Effector CD8-positive, alpha-beta T cell (primary cell): ENCODE measurements around the gene LRPAP1.

Experiments used
- DNase-seq: peaks from one replicate; lab custom pipeline; 2025; lab: John Stamatoyannopoulos, UW

The LRPAP1 gene

GRCh38 chr4:3501126-3501824, 30.9 kb downstream of the LRPAP1 start:
- no peak for DNase-seq

GRCh38 chr4:3500634-3501101, 31.6 kb downstream of the LRPAP1 start:
- no peak for DNase-seq

DNA sequence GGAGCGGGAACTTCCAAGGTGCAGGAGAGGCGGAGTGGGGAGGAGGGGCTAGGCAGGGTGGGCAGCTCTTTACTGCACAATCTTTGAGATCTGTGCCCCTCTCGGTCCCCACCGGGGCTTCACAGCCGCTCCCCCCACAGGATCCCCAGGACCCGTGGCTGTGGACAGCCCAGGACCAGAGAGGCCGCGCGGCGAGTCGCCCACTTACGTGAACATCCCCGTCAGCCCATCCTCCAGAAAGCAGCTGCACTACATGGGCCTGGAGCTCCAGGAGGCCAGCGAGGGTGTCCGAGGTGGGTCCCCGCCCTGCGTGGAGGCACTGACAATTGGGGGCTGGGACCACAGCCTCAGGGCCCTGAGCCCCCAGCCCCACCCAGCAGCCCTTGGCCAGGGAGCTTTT, 32.1 kb downstream of the LRPAP1 start:
- no peak for DNase-seq

DNA sequence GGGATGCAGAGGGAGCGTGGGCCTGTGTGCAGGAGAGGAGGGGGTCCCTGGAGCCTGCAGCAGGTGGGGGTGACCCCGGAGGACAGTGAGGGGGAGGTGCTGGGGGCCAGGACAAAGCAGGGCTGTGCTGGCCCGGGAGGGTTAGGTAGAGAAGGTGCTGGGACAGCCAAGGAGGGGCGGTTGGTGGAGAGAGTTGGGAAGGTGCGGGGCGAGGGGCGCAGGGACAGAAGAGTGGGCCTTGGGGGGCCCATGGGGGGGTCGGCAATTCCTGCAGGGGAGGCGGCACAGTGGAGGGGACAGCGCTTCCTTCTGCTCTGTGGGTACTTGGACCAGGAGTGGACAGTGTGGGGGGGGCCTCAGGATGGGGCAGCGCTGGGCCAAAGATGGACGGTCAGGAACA, 32.5 kb downstream of the LRPAP1 start:
- DNase-seq: no peak

GRCh38 chr4:3498901-3499510, 33.2 kb downstream of the LRPAP1 start:
- no peak for DNase-seq

- DNase-seq: no peak
Observed at GRCh38 chr4:3498407-3498806, 33.8 kb downstream of the LRPAP1 start.

DNA sequence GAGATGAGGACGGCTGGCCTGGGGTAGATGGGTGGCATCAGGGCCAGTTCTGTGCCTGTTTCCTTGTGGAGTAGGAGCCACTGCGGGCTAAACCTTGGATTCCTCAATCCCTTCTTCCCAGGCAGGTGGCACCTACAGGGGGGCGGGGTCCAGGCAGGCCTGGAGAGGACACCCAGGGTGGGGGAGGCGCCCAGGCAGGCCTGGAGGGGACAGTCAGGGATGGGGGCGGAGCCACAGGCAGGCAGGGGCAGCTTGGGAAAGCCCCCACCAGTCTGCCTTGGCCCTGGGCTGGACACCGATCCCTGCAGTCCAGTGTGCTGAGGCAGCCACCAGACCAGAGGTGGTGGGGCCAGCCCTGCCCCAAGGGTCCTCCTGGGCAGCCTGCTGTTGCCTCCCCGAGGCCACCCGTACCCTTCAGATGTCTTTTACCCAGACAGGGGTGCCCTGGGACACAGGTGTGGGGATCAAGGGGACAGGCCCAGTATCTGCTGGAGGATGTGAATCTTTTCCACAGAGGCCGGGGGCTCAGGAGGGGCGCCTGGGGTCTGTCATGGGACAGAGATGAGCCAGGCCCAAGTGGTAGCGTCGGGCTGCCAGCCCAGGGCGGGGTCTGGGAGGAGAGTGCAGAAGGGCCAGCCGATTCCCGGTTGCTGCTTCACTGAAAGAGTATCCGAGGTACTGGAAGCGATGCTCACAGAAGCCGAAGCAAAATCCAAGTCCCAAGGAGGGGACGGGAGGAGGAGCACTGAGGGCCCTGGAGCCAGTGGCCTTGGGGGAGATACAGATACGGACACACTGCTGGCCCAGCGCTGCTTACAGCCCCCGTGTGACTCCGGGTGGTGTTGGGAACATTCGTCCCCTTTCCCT, 34.5 kb downstream of the LRPAP1 start:
- no peak for DNase-seq

GRCh38 chr4:3497095-3497494, 35.1 kb downstream of the LRPAP1 start:
- DNase-seq: no peak

- no peak for DNase-seq
Observed at GRCh38 chr4:3496021-3496420, 36.2 kb downstream of the LRPAP1 start.

GRCh38 chr4:3495204-3495975, 36.8 kb downstream of the LRPAP1 start:
- DNase-seq: no peak

- DNase-seq: no peak
Observed at GRCh38 chr4:3494462-3494871, 37.8 kb downstream of the LRPAP1 start.

- no peak for DNase-seq
Observed at GRCh38 chr4:3493720-3494461, 38.3 kb downstream of the LRPAP1 start.

DNA sequence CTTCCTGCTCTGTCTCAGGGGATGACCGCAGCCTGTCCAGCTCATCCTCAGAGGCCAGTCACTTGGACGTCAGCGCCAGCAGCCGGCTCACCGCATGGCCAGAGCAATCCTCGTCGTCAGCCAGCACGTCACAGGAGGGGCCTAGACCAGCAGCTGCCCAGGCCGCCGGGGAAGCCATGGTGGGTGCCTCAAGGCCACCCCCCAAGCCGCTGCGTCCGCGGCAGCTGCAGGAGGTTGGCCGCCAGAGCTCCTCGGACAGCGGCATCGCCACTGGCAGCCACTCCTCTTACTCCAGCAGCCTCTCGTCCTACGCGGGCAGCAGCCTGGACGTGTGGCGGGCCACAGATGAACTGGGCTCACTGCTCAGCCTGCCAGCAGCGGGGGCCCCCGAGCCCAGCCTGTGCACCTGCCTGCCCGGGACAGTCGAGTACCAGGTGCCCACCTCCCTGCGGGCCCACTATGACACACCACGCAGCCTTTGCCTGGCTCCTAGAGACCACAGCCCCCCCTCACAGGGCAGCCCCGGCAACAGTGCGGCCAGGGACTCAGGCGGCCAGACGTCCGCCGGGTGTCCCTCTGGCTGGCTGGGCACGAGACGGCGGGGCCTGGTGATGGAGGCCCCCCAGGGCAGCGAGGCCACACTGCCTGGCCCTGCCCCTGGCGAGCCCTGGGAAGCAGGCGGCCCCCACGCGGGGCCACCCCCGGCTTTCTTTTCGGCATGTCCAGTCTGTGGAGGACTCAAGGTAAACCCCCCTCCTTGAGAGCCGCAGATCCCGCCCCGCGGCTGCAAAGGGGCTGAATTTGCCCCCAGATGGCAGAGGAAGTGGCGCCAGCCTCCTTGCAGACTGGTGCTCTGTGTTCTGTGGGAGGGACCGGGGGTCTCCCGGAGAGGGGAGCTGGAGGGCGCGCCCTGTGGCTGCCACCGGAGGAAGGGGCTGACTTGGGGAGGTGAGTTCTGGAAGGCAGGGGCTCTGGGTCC, 39.2 kb downstream of the LRPAP1 start:
- DNase-seq: no peak

DNA sequence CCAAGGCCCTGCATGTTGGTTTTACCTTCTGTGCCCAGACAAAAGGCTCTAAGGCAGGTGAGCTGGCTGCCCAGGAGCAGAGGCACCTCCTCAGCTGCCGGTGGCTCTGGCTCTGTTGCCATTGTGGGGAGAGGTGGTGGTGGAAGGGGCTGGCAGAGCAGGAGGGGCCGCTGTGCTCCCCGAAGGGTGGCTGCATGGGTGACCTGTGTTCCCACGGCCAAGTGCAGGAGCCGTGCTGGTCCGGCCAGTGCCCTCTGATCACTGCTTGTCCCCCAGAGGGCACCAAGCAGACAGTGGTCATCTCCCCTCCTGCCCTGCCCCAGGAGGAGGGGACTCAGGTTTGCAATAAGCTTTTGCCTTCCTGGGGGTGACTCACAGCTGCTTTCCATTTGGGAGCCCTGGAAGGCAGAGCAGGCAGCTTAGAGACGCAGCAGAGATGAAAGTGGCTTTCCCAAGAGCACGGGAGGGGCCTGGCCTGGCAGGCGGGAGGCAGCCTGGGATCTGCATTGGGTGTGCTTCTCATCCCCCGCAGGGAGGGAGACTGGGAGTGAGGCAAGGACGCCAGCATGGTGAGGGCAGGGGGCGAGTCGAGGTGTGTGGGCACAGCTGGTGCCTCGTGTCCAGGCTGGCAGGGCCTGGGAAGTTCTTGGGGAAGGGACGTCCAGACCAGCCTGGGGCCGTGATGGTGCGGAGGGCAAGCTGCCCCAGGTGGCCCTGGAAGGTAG, 40.4 kb downstream of the LRPAP1 start:
- DNase-seq: no peak

- DNase-seq: no peak
Observed at GRCh38 chr4:3489451-3489962, 42.7 kb downstream of the LRPAP1 start.

DNA sequence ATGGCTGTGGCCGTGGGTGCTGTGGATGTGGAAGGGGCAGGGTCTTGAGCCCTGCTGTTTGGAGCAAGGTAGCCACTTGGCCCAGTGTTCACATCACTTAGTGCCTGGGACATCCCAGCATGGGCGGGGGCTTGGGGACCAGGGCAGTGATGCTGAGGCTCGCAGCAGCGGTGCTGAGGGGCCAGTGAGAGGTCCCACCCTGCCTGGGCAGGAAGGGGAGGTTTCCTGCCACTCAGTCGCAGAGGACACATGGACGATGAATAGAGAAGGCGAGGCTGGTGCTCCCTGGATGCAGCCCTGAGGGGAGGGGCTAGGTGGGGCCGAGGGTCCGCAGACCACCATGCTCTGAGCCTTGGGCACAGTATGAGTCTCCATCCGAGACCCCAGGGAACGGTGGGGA, 43.4 kb downstream of the LRPAP1 start:
- no peak for DNase-seq

DNA sequence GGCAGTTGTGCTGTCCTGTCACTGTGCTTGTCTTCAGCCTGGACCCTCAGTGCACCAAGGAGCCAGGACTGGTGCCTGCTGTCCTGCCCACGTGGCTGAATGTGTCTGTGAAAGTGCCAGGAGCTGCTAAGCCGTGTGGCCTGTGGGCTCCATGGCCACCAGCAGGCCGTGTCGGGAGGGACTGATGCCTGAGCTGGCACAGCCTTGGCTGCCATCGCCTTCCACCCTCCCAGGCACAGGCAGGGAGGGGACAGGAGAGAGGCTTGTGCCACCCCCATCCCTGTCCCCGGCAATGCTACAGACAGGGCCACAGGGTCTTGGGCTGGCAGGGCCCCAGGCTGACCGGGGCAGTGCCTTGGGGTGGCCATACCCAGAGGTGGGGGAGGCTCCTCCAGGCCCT, 44.4 kb downstream of the LRPAP1 start:
- no peak for DNase-seq

DNA sequence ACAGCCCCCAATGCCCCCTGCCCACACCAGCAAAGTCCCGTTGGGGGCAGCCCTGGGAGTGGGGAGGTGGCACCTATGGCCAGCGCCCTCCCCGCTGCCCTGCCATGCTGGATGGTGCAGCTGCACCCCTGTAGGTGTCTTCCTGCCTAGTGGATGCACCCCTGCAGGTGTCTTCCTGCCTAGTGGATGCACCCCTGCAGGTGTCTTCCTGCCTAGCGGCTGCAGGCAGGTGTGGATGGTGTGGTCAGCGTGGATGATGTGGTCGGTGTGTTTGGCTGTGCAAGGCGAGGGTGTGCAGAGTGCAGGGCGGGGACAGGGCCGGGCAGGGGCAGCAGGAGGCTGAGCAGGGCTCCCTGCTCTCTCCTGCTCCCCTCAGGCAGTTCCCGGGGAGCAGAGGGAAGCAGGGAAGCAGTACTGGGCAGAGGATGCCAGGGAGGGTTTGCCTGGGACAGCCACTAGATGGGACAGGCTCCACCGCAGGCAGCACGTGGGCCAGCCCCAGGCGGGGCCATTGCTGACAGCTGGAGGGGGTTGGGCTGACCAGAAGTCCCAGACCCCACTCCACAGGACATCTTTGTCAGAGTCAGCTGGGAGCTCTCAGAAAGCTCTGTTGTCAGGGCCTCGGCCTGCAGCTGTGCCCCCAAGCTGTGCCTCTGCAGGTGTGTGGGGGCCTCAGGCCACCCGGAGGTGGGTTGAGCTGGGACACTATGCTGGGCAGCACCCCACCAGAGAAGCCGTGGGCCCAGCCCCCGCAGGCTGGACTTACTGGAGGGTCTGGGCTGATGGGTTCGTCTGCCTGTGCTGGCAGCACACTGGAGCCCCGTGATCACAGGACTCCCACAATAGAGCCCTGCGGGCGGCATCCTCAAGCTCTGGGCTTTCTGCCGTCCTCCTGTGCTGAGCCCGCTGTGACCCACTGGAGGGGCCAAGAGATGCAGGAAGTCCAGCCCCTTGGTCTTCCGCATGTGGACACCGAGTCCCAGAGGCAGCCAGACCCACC, 45.4 kb downstream of the LRPAP1 start:
- no peak for DNase-seq
